GM23338 (cell line): ENCODE data around the gene FSD1. TPM values are rescaled to one million over a fixed set of nuclear protein-coding genes. Genes with fewer than 3 reads are reported as not detected.

Experiments used
- ATAC-seq: fragments of 200-7000 bp; cut with Tn5 transposase; 3 replicates; pipeline ENCODE4 v1.9.1; 2020
- DNase-seq: peaks from one replicate; pipeline ENCODE4 v3.0.0-alpha.2; 2015; ENCODE audit warnings: low spot score
- H2AFZ ChIP-seq: fragments of 200-600 bp; sonication (generic); 2 replicates; pipeline ENCODE4 v1.8.0; 2016; ENCODE audit warnings: antibody characterized with exemption, mild to moderate bottlenecking, moderate library complexity
- H3F3A ChIP-seq: fragments of 200-600 bp; sonication (generic); replicated peaks from 2 replicates; pipeline ENCODE4 v1.8.0; 2017; ENCODE audit warnings: antibody characterized with exemption, mixed run types, low read depth
- H3K27ac ChIP-seq: fragments of 200-600 bp; sonication (generic); 2 replicates; pipeline ENCODE4 v1.6.1; 2016; ENCODE audit warnings: low read depth
- H3K27me3 ChIP-seq: fragments of 200-600 bp; sonication (generic); 2 replicates; pipeline ENCODE4 v1.8.0; 2016; ENCODE audit warnings: mild to moderate bottlenecking, mixed run types, moderate library complexity; ENCODE audit not compliant: insufficient read depth
- H3K36me3 ChIP-seq: fragments of 200-600 bp; sonication (generic); 2 replicates; pipeline ENCODE4 v1.8.0; 2016; ENCODE audit warnings: mild to moderate bottlenecking; ENCODE audit not compliant: insufficient read depth
- H3K4me1 ChIP-seq: fragments of 200-600 bp; sonication (generic); 2 replicates; pipeline ENCODE4 v1.8.0; 2016; ENCODE audit warnings: mild to moderate bottlenecking, moderate library complexity; ENCODE audit not compliant: insufficient read depth
- H3K4me2 ChIP-seq: fragments of 200-600 bp; sonication (generic); 2 replicates; pipeline ENCODE4 v1.7.1; 2017; ENCODE audit warnings: mixed run types
- H3K4me3 ChIP-seq: fragments of 200-600 bp; sonication (generic); 2 replicates; pipeline ENCODE4 v1.6.1; 2016; ENCODE audit warnings: mixed run types
- H3K79me2 ChIP-seq: fragments of 200-600 bp; sonication (generic); replicated peaks from 2 replicates; pipeline ENCODE4 v1.8.0; 2017; ENCODE audit warnings: mild to moderate bottlenecking; ENCODE audit not compliant: insufficient read depth
- H3K9me2 ChIP-seq: fragments of 200-600 bp; sonication (generic); 2 replicates; pipeline ENCODE4 v1.8.0; 2017; ENCODE audit not compliant: insufficient read depth
- H4K20me1 ChIP-seq: fragments of 200-600 bp; sonication (generic); replicated peaks from 2 replicates; pipeline ENCODE4 v1.8.0; 2017; ENCODE audit warnings: mild to moderate bottlenecking; ENCODE audit not compliant: insufficient read depth
- H3K27ac Mint-ChIP-seq: 2 replicates; pipeline ENCODE4 v1.8.0; 2020; ENCODE audit warnings: inconsistent platforms, mild to moderate bottlenecking, moderate library complexity, mixed read lengths
- H3K27me3 Mint-ChIP-seq: 3 replicates; pipeline ENCODE4 v1.8.0; 2022; ENCODE audit warnings: low read depth, mild to moderate bottlenecking, moderate library complexity, mixed read lengths, inconsistent platforms; ENCODE audit not compliant: insufficient read depth, poor library complexity
- H3K36me3 Mint-ChIP-seq: 3 replicates; pipeline ENCODE4 v1.8.0; 2021; ENCODE audit warnings: low read depth, mild to moderate bottlenecking, inconsistent platforms, moderate library complexity, mixed read lengths
- H3K4me1 Mint-ChIP-seq: 3 replicates; pipeline ENCODE4 v1.8.0; 2020; ENCODE audit warnings: mild to moderate bottlenecking, inconsistent platforms, mixed read lengths
- H3K4me3 Mint-ChIP-seq: 3 replicates; pipeline ENCODE4 v1.8.0; 2021; ENCODE audit warnings: moderate library complexity, mild to moderate bottlenecking, inconsistent platforms, mixed read lengths
- H3K9me3 Mint-ChIP-seq: 3 replicates; pipeline ENCODE4 v1.8.0; 2020; ENCODE audit warnings: moderate library complexity, mild to moderate bottlenecking, inconsistent platforms, mixed read lengths
- CREB1 ChIP-seq: fragments of 250-450 bp; sonication (Bioruptor Pico); IDR thresholded peaks from 2 replicates; pipeline ENCODE4 v1.5.0; 2020; ENCODE audit warnings: low read depth, mild to moderate bottlenecking, moderate library complexity
- EZH2 ChIP-seq: fragments of 200-600 bp; sonication (generic); IDR thresholded peaks from one replicate; pipeline ENCODE4 v1.8.0; 2017; ENCODE audit warnings: antibody characterized with exemption, mild to moderate bottlenecking, low read depth; ENCODE audit not compliant: unreplicated experiment
- EZH2phosphoT487 ChIP-seq: fragments of 200-600 bp; sonication (generic); IDR thresholded peaks from one replicate; pipeline ENCODE4 v1.8.1; 2018; ENCODE audit warnings: antibody characterized with exemption; ENCODE audit not compliant: unreplicated experiment
- JUNB ChIP-seq: IDR thresholded peaks from one replicate; pipeline ENCODE4 v1.6.1; 2016; ENCODE audit warnings: antibody characterized with exemption; ENCODE audit not compliant: unreplicated experiment
- NANOG ChIP-seq: IDR thresholded peaks from 2 replicates; pipeline ENCODE4 v1.6.1; 2016; ENCODE audit warnings: antibody characterized with exemption, borderline replicate concordance
- POLR2AphosphoS5 ChIP-seq: IDR thresholded peaks from 2 replicates; pipeline ENCODE4 v1.6.1; 2016; ENCODE audit warnings: antibody characterized with exemption, low read depth
- STAT1 ChIP-seq: IDR thresholded peaks from one replicate; pipeline ENCODE4 v1.6.1; 2016; ENCODE audit warnings: antibody characterized with exemption; ENCODE audit not compliant: unreplicated experiment
- ZNF114 ChIP-seq: fragments of 250-450 bp; sonication (Bioruptor Pico); IDR thresholded peaks from 2 replicates; pipeline ENCODE4 v1.5.0; 2020; ENCODE audit warnings: mild to moderate bottlenecking, moderate library complexity
- ZNF331 ChIP-seq: fragments of 250-450 bp; sonication (Bioruptor Pico); IDR thresholded peaks from 2 replicates; pipeline ENCODE4 v1.5.0; 2020; ENCODE audit warnings: low read depth, mild to moderate bottlenecking, moderate library complexity
- polyA plus RNA-seq: library from polyadenylated mRNA; unstranded; fragments of >200 nt; fragmentation: Nextera tagmentation; extraction: Ambion mirVana; gene quantifications from 2 replicates; pipeline ENCODE4 v1.2.1, GENCODE V29; 2016
- total RNA-seq: library from RNA; depleted of rRNA; stranded (reverse); fragments of >200 nt; shearing (Covaris generic); gene quantifications from 2 replicates; pipeline ENCODE4 v1.2.3, GENCODE V29; 2014
- TF ChIP-seq, protein P1 (sequence below), 2 experiments: fragments of 200-600 bp in 1 of 2; sonication (generic) in 1 of 2; conservative IDR thresholded peaks; 2 replicates each; pipeline versions ENCODE4 v1.5.1 to v1.6.1; 2016 to 2017; ENCODE audit warnings: antibody characterized with exemption in 2 of 2, low read depth in 2 of 2, mild to moderate bottlenecking in 2 of 2, moderate library complexity in 1 of 2
- TF ChIP-seq, protein P2 (sequence below): IDR thresholded peaks from 2 replicates; pipeline ENCODE4 v1.6.1; 2016; ENCODE audit warnings: antibody characterized with exemption
- TF ChIP-seq, protein P3 (sequence below): fragments of 250-450 bp; sonication (Bioruptor Pico); IDR thresholded peaks from 2 replicates; pipeline ENCODE4 v1.5.0; 2020; ENCODE audit warnings: mild to moderate bottlenecking, moderate library complexity
- TF ChIP-seq, protein P4 (sequence below): IDR thresholded peaks from one replicate; pipeline ENCODE4 v1.6.1; 2018; ENCODE audit warnings: antibody characterized with exemption; ENCODE audit not compliant: unreplicated experiment

FSD1 gene
- total and polyA plus RNA-seq, 2 experiments from 2014 or later: 50.7 to 82.9 TPM

DNA sequence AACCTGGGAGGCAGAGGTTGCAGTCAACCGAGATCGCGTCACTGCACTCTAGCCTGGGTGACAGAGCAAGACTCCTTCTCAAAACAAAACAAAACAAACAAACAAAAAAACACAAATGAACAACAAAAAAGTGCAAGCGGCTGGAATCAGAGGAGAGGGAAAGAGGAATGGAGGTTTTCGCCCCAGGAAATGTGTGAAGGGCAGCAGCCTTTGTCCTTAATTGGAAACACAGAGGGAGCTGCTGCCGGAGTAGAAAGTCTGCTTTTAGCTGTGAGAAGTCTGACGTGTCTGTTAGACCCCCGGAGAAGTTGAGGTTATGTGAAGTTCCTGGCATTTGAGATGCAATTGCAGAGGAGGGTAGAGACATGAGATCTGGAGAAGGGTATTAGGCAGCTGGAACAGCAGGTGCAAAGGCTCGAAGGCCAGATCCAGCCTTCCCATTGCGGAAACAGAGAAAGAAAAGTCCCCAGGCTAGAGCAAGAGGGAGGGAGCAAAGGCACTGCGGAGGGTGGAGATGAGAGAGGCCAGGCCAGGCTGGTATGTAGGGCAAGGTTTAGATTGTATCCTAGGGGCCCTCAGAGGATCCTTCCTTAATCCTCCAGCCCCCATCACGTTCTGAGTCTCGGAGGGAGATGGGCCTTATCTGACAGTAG, 2.7 kb upstream of the FSD1 start:
- H3K27me3 Mint-ChIP-seq: peaks cover 8% of the 10 kb centered on the region
- Histone ChIP-seq H3K4me3 (no peak overlapping the region), H3K9me2 (no peaks in the 10 kb centered on the region), H2AFZ (peak overlapping the region; percentile 75; the same call in 1 of the 2 replicates), H3K27ac (no peak overlapping the region), H3F3A (0 out of 2 replicates have a peak, but pooled peaks cover 8% of the 10 kb centered on the region), H3K36me3 (no peaks in the 10 kb centered on the region), H3K4me1 (no peaks in the 10 kb centered on the region; the same call in 1 of the 2 replicates), H3K79me2 (no peaks in the 10 kb centered on the region), H3K27me3 (no peaks in the 10 kb centered on the region), H4K20me1 (no peaks in the 10 kb centered on the region), H3K4me2 (no peak overlapping the region)
- no peak overlapping the region; the same call in 2 of the 3 replicates for H3K4me3 Mint-ChIP-seq
- TF ChIP-seq EZH2phosphoT487 (no peak), NANOG (no peak), STAT1 (no peak), JUNB (no peak), CREB1 (CRISPR knock-in tag) (no peak), EZH2 (no peak), POLR2AphosphoS5 (no peak), ZNF331 (no peak), ZNF114 (no peak)
- TF ChIP-seq, protein P1, sequence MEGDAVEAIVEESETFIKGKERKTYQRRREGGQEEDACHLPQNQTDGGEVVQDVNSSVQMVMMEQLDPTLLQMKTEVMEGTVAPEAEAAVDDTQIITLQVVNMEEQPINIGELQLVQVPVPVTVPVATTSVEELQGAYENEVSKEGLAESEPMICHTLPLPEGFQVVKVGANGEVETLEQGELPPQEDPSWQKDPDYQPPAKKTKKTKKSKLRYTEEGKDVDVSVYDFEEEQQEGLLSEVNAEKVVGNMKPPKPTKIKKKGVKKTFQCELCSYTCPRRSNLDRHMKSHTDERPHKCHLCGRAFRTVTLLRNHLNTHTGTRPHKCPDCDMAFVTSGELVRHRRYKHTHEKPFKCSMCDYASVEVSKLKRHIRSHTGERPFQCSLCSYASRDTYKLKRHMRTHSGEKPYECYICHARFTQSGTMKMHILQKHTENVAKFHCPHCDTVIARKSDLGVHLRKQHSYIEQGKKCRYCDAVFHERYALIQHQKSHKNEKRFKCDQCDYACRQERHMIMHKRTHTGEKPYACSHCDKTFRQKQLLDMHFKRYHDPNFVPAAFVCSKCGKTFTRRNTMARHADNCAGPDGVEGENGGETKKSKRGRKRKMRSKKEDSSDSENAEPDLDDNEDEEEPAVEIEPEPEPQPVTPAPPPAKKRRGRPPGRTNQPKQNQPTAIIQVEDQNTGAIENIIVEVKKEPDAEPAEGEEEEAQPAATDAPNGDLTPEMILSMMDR (conservative IDR thresholded peaks at IDR 0.05; ENCODE audit: low read depth in 2 of 2): no peak
- TF ChIP-seq, protein P2, sequence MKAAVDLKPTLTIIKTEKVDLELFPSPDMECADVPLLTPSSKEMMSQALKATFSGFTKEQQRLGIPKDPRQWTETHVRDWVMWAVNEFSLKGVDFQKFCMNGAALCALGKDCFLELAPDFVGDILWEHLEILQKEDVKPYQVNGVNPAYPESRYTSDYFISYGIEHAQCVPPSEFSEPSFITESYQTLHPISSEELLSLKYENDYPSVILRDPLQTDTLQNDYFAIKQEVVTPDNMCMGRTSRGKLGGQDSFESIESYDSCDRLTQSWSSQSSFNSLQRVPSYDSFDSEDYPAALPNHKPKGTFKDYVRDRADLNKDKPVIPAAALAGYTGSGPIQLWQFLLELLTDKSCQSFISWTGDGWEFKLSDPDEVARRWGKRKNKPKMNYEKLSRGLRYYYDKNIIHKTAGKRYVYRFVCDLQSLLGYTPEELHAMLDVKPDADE: no peak
- TF ChIP-seq, protein P3, sequence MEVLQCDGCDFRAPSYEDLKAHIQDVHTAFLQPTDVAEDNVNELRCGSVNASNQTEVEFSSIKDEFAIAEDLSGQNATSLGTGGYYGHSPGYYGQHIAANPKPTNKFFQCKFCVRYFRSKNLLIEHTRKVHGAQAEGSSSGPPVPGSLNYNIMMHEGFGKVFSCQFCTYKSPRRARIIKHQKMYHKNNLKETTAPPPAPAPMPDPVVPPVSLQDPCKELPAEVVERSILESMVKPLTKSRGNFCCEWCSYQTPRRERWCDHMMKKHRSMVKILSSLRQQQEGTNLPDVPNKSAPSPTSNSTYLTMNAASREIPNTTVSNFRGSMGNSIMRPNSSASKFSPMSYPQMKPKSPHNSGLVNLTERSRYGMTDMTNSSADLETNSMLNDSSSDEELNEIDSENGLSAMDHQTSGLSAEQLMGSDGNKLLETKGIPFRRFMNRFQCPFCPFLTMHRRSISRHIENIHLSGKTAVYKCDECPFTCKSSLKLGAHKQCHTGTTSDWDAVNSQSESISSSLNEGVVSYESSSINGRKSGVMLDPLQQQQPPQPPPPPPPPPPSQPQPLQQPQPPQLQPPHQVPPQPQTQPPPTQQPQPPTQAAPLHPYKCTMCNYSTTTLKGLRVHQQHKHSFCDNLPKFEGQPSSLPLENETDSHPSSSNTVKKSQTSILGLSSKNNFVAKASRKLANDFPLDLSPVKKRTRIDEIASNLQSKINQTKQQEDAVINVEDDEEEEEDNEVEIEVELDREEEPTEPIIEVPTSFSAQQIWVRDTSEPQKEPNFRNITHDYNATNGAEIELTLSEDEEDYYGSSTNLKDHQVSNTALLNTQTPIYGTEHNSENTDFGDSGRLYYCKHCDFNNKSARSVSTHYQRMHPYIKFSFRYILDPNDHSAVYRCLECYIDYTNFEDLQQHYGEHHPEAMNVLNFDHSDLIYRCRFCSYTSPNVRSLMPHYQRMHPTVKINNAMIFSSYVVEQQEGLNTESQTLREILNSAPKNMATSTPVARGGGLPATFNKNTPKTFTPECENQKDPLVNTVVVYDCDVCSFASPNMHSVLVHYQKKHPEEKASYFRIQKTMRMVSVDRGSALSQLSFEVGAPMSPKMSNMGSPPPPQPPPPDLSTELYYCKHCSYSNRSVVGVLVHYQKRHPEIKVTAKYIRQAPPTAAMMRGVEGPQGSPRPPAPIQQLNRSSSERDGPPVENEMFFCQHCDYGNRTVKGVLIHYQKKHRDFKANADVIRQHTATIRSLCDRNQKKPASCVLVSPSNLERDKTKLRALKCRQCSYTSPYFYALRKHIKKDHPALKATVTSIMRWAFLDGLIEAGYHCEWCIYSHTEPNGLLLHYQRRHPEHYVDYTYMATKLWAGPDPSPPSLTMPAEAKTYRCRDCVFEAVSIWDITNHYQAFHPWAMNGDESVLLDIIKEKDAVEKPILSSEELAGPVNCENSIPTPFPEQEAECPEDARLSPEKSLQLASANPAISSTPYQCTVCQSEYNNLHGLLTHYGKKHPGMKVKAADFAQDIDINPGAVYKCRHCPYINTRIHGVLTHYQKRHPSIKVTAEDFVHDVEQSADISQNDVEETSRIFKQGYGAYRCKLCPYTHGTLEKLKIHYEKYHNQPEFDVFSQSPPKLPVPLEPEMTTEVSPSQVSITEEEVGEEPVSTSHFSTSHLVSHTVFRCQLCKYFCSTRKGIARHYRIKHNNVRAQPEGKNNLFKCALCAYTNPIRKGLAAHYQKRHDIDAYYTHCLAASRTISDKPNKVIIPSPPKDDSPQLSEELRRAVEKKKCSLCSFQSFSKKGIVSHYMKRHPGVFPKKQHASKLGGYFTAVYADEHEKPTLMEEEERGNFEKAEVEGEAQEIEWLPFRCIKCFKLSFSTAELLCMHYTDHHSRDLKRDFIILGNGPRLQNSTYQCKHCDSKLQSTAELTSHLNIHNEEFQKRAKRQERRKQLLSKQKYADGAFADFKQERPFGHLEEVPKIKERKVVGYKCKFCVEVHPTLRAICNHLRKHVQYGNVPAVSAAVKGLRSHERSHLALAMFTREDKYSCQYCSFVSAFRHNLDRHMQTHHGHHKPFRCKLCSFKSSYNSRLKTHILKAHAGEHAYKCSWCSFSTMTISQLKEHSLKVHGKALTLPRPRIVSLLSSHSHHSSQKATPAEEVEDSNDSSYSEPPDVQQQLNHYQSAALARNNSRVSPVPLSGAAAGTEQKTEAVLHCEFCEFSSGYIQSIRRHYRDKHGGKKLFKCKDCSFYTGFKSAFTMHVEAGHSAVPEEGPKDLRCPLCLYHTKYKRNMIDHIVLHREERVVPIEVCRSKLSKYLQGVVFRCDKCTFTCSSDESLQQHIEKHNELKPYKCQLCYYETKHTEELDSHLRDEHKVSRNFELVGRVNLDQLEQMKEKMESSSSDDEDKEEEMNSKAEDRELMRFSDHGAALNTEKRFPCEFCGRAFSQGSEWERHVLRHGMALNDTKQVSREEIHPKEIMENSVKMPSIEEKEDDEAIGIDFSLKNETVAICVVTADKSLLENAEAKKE (CRISPR knock-in tag): no peak
- TF ChIP-seq, protein P4, sequence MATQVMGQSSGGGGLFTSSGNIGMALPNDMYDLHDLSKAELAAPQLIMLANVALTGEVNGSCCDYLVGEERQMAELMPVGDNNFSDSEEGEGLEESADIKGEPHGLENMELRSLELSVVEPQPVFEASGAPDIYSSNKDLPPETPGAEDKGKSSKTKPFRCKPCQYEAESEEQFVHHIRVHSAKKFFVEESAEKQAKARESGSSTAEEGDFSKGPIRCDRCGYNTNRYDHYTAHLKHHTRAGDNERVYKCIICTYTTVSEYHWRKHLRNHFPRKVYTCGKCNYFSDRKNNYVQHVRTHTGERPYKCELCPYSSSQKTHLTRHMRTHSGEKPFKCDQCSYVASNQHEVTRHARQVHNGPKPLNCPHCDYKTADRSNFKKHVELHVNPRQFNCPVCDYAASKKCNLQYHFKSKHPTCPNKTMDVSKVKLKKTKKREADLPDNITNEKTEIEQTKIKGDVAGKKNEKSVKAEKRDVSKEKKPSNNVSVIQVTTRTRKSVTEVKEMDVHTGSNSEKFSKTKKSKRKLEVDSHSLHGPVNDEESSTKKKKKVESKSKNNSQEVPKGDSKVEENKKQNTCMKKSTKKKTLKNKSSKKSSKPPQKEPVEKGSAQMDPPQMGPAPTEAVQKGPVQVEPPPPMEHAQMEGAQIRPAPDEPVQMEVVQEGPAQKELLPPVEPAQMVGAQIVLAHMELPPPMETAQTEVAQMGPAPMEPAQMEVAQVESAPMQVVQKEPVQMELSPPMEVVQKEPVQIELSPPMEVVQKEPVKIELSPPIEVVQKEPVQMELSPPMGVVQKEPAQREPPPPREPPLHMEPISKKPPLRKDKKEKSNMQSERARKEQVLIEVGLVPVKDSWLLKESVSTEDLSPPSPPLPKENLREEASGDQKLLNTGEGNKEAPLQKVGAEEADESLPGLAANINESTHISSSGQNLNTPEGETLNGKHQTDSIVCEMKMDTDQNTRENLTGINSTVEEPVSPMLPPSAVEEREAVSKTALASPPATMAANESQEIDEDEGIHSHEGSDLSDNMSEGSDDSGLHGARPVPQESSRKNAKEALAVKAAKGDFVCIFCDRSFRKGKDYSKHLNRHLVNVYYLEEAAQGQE: no peak
- H3K36me3 Mint-ChIP-seq: peaks cover 11% of the 10 kb centered on the region
- ATAC-seq: no peak
- H3K9me3 Mint-ChIP-seq: no peaks in the 10 kb centered on the region; the same call in 2 of the 3 replicates
- no peak overlapping the region for H3K27ac Mint-ChIP-seq
- peaks cover 15% of the 10 kb centered on the region for H3K4me1 Mint-ChIP-seq
- DNase-seq: no peak
